HUDEP-2 (cell line): ENCODE data around the gene ARHGEF3.
A peak's percentile ranks its signal among the peaks of the same experiment; 100 is the strongest.

Source experiments
- DNase-seq, 76 experiments: peaks; one replicate each; lab custom pipeline; 2025; ENCODE audit not compliant: unreplicated experiment in 76 of 76; lab: John Stamatoyannopoulos, UW

Gene ARHGEF3, protein sequence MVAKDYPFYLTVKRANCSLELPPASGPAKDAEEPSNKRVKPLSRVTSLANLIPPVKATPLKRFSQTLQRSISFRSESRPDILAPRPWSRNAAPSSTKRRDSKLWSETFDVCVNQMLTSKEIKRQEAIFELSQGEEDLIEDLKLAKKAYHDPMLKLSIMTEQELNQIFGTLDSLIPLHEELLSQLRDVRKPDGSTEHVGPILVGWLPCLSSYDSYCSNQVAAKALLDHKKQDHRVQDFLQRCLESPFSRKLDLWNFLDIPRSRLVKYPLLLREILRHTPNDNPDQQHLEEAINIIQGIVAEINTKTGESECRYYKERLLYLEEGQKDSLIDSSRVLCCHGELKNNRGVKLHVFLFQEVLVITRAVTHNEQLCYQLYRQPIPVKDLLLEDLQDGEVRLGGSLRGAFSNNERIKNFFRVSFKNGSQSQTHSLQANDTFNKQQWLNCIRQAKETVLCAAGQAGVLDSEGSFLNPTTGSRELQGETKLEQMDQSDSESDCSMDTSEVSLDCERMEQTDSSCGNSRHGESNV

GRCh38 chr3:56801662-56802377 is at the start of gene ARHGEF3:
Gene ARHGEF3 (minus strand): TSS chr3:56801949. CDS start chr3:56801798, 151 bp downstream.
- peak in 74 of 76 experiments; percentile 17 to 85 (median 66) for DNase-seq

GRCh38 chr3:56849698-56850097 is 47.9 kb upstream of the ARHGEF3 start:
- no peak for DNase-seq

GRCh38 chr3:56845505-56845904 is 43.8 kb upstream of the ARHGEF3 start:
- DNase-seq = no peak

DNA sequence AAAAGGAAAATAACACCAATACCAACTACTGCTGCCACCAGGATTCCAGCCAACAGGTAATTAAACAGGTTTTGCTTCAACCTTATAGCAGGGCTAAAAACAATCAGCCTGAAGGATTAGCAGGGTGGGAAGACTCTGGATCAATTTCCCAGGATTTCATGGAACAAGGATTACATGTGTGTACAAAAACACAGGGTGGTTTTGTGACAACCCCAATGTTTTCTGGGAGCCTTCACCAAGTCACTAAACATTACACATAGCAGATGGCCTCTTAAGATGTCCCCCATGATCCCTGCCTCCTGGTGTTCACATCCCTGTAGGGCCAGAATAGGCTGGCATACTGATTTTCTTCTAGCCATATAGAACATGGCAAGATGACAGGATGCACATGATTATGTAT is 42.8 kb upstream of the ARHGEF3 start:
- DNase-seq = no peak

DNA sequence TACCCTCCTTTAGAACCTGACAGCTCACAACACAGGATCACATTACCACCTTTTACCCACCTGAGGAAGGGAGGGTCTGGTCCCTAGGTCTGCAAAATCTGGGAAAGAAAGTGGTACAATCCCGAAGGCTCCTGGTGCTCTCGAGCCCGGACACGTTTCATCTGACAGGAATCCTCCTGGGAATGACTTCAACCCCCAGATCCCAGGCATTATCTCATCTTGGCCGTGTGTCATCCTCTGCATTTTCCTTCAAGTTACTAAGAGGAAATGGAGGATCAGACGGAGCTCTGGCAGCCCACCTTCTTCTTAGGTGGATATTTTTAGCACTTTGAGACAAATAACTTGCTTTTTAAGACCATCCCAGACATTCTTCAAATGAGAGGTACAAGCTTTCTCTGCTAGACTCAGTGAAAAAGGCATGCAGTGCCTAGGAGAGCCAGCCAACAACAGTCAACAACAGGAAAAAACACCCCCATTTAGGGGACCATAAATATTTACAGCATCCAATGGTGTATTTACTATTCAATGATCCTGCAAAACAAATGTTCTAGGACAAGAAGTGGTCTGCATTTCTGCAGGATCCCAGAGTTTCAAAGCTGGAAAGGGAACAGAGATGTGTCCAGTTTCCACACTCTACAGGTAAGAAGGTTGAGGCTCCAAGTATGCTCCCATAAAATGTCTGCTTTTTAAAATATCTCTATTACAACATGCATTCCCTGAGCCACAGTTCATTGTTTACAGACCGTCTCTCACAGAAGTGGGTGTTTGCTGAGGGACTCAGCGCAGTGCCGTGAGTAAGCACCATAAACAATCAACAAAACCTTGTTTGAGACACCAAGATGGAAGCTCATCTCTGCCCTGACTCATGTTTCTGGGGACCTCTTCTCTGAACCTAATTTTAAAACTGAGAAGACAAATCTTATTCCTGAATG is 38.3 kb upstream of the ARHGEF3 start:
- DNase-seq = no peak

DNA sequence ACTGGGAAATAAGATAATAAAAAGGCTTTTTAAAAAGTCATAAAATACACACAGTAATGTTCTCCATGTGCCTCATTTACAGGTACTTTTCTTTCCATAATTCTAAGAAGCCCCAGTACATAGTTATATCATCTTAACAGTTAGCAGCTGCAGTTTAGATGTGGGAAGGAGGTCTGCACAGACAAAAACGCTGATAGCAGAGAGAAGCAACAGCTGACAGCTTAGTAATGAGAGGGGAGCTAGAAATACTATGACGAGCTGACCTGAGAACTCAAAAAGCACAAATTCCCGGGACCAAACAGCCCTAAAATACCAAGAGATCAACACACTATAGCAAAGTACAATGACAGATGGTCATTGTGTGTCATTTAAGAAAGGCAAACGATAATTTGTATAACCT is 36.7 kb upstream of the ARHGEF3 start:
- peak in 13 of 76 experiments; percentile 1 to 64 (median 20) for DNase-seq

GRCh38 chr3:56837196-56837955 is 35.6 kb upstream of the ARHGEF3 start:
- DNase-seq = no peak

DNA sequence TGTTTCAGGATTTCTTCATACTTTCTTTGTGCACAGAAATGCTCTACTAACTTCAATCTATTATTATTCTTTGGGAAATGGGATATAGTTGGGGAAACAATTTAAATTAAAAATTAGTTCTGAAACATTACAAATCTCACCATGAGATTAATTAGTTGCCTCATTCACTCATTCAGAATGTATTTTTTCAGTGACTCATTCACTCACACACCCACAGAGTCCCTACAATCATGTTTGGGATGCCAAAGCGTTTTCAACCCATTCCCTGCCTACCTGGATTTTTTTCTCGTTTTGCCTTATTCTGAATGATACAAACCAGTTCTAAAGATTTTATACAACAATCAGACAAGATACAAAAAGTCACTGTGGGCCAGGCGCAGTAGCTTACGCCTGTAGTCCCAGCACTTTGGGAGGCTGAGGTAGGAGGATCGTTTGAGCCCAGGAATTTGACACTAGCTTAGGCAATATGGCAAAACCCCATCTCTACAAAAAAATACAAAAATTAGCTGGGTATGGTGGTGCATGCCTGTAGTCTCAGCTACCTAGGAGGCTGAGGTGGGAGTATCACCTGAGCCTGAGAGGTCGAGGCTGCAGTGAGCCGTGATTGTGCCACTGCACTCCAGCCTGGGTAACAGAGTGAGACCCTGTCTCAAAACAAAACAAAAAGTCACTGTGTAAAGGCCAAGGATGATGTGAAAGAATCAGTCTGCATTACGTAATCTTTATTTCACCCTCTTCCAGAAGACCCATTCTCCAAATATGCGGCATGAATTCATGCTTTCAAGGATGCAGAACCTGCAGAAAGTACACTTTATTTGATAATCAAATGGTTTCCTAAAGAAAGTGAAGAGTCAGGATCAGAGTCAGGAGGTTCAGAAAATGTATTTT is 34.8 kb upstream of the ARHGEF3 start:
- no peak for DNase-seq

- no peak for DNase-seq
These were observed 34.0 kb upstream of the ARHGEF3 start for GRCh38 chr3:56835650-56836227.

DNA sequence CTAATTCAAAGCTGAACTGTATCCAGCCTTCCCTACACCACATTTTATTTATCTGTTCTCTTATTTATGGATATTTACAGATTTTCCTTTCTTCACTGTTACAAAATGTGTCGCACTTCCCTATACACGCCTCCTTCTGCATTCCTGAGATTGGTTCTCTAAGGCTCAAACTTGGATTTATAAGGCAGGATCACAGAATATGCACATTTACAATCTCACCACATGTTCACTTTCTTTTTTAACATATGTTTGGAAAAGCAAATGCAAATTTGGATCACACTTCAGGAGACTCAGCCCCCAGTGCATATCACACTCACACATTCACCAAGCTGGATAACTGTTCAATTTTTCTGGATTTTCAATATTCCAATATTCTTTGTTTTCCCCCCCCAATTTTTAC is 31.8 kb upstream of the ARHGEF3 start:
- no peak for DNase-seq

GRCh38 chr3:56833022-56833421 is 31.3 kb upstream of the ARHGEF3 start:
- DNase-seq = no peak

DNA sequence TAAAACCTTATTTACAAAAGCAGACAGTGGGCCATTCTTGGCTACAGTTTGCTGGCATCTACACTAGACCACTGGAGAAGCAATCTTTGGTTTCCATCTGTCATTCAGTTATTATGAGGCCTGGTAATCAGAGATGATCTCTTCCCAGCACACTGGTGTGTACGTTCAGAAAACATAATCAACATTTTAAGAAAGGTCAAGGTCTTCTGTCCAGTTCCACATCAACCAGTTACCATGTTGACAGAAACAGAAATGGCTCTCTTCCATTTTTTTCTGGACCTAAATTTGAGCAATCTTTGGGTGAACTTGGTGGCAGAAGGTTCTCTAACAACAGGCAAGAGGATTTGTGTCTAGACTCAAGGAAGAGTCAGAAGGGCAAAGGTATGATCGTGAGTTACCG is 29.8 kb upstream of the ARHGEF3 start:
- no peak for DNase-seq

DNA sequence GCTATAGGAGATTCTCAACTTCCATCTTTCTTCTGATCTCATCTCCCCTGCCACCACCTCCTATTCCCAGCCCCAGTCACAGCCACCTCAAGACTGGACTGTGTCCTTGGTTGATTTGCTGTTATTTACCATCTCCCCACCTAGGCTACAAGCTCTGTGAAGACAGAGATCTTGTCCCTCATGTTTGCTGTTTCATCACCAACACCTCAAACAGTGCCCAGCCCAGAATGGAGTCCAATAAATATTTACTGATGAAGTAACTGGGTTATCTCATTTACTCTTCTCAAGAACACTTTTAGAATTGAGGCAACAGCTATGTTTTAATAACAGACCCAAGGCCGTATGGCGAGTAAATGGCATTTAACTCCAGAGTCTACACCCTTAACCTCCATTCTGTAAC is 29.1 kb upstream of the ARHGEF3 start:
- no peak for DNase-seq

DNA sequence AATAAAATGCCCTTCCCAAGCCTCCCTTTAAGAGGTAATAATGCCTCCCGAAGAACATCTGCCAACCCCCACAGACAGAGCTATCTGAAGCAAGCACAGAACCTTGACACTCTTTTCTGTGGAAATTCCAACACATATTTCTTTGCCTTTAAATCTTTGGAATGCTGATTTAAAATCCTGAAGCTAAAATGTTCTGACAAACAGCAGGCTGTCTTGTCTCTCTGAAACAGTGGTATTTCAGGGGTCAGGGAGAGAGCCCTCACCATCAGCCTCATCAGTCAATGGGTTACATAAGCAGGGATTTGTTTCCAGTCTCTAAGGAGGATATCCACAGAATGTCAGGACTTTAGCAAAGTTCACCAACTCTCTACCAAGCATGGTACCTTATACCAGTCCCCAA is 27.8 kb upstream of the ARHGEF3 start:
- no peak for DNase-seq

GRCh38 chr3:56826831-56827722 is 25.3 kb upstream of the ARHGEF3 start:
- no peak for DNase-seq

- DNase-seq = no peak
These were observed 24.1 kb upstream of the ARHGEF3 start for GRCh38 chr3:56825567-56826438.
